22Rv1 (cell line): ENCODE results near the gene ADCY5.

Source experiments
- ZFX ChIP-seq: fragments of 450-650 bp; IDR thresholded peaks from 2 replicates; pipeline ENCODE4 v1.6.1; 2017; ENCODE audit warnings: antibody characterized with exemption, borderline replicate concordance
- TF ChIP-seq, protein P1 (sequence below): fragments of 450-650 bp; IDR thresholded peaks from 2 replicates; pipeline ENCODE4 v1.5.1; 2017; ENCODE audit warnings: mild to moderate bottlenecking

DNA sequence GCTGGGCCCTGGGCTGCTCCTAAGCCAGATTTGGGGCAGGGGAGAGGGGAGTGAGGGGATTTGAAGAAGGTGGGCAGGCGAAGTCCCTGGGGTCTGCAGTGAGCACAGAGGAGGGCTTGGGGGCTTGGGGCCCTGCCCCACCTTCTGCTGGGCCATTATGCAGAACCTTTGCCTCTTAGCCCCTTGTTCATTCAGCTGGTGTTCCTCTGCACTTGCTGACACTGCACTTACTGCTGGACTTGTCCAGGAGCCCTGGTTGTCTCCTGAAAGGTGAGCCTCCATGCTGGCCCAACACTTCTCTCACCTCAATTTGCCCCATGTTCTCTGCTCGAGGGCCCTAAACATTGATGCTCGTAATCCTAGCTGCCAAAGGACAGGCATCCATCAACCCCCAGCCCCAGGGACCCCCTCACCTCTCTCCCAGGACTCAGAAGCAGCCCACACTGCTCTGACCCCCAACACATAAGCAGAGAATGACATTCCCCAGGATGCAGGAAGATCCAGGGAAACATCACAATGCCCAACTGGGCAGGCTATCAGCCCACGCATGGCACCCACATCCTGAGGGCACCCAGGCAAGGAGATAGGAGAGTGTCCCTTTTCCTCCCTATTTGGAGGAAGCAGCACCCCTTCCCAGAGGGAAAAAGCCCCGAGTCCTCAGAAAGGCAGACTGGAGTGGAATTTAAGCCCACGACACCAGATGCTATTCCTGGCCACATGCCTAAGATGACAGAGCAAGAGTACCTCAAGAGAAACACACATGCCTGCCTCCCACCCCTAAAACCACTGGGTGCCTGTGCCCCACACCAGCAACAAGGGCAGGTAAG, 76.8 kb downstream of the ADCY5 start:
- TF ChIP-seq, protein P1, sequence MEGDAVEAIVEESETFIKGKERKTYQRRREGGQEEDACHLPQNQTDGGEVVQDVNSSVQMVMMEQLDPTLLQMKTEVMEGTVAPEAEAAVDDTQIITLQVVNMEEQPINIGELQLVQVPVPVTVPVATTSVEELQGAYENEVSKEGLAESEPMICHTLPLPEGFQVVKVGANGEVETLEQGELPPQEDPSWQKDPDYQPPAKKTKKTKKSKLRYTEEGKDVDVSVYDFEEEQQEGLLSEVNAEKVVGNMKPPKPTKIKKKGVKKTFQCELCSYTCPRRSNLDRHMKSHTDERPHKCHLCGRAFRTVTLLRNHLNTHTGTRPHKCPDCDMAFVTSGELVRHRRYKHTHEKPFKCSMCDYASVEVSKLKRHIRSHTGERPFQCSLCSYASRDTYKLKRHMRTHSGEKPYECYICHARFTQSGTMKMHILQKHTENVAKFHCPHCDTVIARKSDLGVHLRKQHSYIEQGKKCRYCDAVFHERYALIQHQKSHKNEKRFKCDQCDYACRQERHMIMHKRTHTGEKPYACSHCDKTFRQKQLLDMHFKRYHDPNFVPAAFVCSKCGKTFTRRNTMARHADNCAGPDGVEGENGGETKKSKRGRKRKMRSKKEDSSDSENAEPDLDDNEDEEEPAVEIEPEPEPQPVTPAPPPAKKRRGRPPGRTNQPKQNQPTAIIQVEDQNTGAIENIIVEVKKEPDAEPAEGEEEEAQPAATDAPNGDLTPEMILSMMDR = no peak
- TF ChIP-seq ZFX = no peak
